Measurements from ENCODE around the gene PCSK2. TPM values are rescaled to one million over a fixed set of nuclear protein-coding genes. Genes with fewer than 3 reads are reported as not detected.

PCSK2 gene
- total RNA-seq, 3 donors from 2014 or later (not counting 1 experiment from before 2014, with no cell fraction given) = not detected

- ATAC-seq (no peak), DNase-seq (no peak)
- Histone ChIP-seq H3K9me3 (ENCODE audit: control insufficient read depth, insufficient read depth, low read length) (no peaks in the 10 kb centered on the region), H3K4me3 (ENCODE audit: low read length) (no peak overlapping the region), H3K27ac (ENCODE audit: low read length) (no peak overlapping the region), H3K4me1 (ENCODE audit: control insufficient read depth, insufficient read depth, low read length) (no peaks in the 10 kb centered on the region), H3K36me3 (ENCODE audit: control insufficient read depth, insufficient read depth, low read length) (no peaks in the 10 kb centered on the region), H3K27me3 (ENCODE audit: control insufficient read depth, insufficient read depth, low read length) (no peaks in the 10 kb centered on the region)
- peaks cover 0 to 3% of the 10 kb centered on the region in 2 donors for H3K27me3 Mint-ChIP-seq (ENCODE audit: low read depth in 2 of 2)
- no peak overlapping the region for H3K4me3 Mint-ChIP-seq
- no peaks in the 10 kb centered on the region for H3K36me3 Mint-ChIP-seq
- no peaks in the 10 kb centered on the region for H3K4me1 Mint-ChIP-seq
- peaks cover 0 to 5% of the 10 kb centered on the region in 2 donors for H3K9me3 Mint-ChIP-seq
- TF ChIP-seq, protein P1, sequence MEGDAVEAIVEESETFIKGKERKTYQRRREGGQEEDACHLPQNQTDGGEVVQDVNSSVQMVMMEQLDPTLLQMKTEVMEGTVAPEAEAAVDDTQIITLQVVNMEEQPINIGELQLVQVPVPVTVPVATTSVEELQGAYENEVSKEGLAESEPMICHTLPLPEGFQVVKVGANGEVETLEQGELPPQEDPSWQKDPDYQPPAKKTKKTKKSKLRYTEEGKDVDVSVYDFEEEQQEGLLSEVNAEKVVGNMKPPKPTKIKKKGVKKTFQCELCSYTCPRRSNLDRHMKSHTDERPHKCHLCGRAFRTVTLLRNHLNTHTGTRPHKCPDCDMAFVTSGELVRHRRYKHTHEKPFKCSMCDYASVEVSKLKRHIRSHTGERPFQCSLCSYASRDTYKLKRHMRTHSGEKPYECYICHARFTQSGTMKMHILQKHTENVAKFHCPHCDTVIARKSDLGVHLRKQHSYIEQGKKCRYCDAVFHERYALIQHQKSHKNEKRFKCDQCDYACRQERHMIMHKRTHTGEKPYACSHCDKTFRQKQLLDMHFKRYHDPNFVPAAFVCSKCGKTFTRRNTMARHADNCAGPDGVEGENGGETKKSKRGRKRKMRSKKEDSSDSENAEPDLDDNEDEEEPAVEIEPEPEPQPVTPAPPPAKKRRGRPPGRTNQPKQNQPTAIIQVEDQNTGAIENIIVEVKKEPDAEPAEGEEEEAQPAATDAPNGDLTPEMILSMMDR (IDR thresholded peaks at IDR 0.05) = no peak
- H3K27ac Mint-ChIP-seq = no peak overlapping the region
- intact Hi-C loops (cut with micrococcal nuclease) = no loop called here
- WGBS (ENCODE audit: insufficient coverage) = 0% methylated on average over 3 of the region's 3 CpGs
These were observed 35.9 kb downstream of the PCSK2 start for GRCh38 chr20:17262786-17263185.

- DNase-seq (no peak), ATAC-seq (no peak)
- H3K4me1 ChIP-seq (ENCODE audit: control insufficient read depth, insufficient read depth, low read length) = no peaks in the 10 kb centered on the region
- H3K27me3 ChIP-seq (ENCODE audit: control insufficient read depth, insufficient read depth, low read length) = no peaks in the 10 kb centered on the region
- TF ChIP-seq, protein P1 (IDR thresholded peaks at IDR 0.05) = no peak
- WGBS (ENCODE audit: insufficient coverage) = 92% methylated on average over 2 of the region's 3 CpGs
- H3K4me1 Mint-ChIP-seq = no peaks in the 10 kb centered on the region
- H3K4me3 Mint-ChIP-seq = no peak overlapping the region
- no peaks in the 10 kb centered on the region for H3K9me3 ChIP-seq (ENCODE audit: control insufficient read depth, insufficient read depth, low read length)
- no peak overlapping the region for H3K27ac ChIP-seq (ENCODE audit: low read length)
- H3K27ac Mint-ChIP-seq = no peak overlapping the region
- peaks cover 0 to 5% of the 10 kb centered on the region in 2 donors for H3K27me3 Mint-ChIP-seq (ENCODE audit: low read depth in 2 of 2)
- H3K36me3 Mint-ChIP-seq = no peaks in the 10 kb centered on the region
- peaks cover under 1 to 4% of the 10 kb centered on the region in 2 donors for H3K9me3 Mint-ChIP-seq
- intact Hi-C loops (cut with micrococcal nuclease) = no loop called here
- H3K36me3 ChIP-seq (ENCODE audit: control insufficient read depth, insufficient read depth, low read length) = no peaks in the 10 kb centered on the region
- H3K4me3 ChIP-seq (ENCODE audit: low read length) = no peak overlapping the region
These were observed 46.9 kb downstream of the PCSK2 start for GRCh38 chr20:17273717-17274116.

GRCh38 chr20:17276101-17276500, 49.3 kb downstream of the PCSK2 start:
- no peak for ATAC-seq
- H3K9me3 Mint-ChIP-seq = peaks cover 2 to 4% of the 10 kb centered on the region in 2 donors
- no peaks in the 10 kb centered on the region for H3K36me3 ChIP-seq (ENCODE audit: control insufficient read depth, insufficient read depth, low read length)
- TF ChIP-seq, protein P1 (IDR thresholded peaks at IDR 0.05) = no peak
- H3K4me1 Mint-ChIP-seq = no peaks in the 10 kb centered on the region
- no peaks in the 10 kb centered on the region for H3K27me3 ChIP-seq (ENCODE audit: control insufficient read depth, insufficient read depth, low read length)
- no peaks in the 10 kb centered on the region for H3K4me1 ChIP-seq (ENCODE audit: control insufficient read depth, insufficient read depth, low read length)
- H3K4me3 ChIP-seq (ENCODE audit: low read length) = no peak overlapping the region
- no peak overlapping the region for H3K4me3 Mint-ChIP-seq
- no peak for DNase-seq
- peaks cover 0 to 4% of the 10 kb centered on the region in 2 donors for H3K27me3 Mint-ChIP-seq (ENCODE audit: low read depth in 2 of 2)
- H3K27ac Mint-ChIP-seq = no peak overlapping the region
- intact Hi-C loops (cut with micrococcal nuclease) = no loop called here
- H3K36me3 Mint-ChIP-seq = no peaks in the 10 kb centered on the region
- no peak overlapping the region for H3K27ac ChIP-seq (ENCODE audit: low read length)
- no peaks in the 10 kb centered on the region for H3K9me3 ChIP-seq (ENCODE audit: control insufficient read depth, insufficient read depth, low read length)

DNA sequence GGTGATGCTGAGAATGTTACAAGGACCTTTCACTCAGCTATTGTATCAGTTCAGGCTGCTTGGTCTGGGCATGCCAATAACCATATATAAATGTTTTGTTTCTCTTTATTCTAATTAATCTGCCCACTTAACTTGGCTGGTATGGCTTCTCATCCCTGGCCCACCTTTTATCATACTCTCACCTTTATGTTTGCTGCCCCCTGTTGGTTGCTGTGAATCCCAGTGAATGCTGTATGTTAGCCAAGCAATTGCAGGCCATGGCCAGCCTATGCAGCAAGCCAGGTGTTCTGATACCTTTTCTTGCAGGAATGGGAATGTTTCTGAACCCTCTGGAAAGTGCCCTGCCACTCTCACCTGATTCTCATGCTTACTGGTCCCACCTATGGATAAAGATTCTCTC, 54.6 kb downstream of the PCSK2 start:
- no peak overlapping the region for H3K27ac ChIP-seq (ENCODE audit: low read length)
- Mint-ChIP-seq H3K27ac (no peak overlapping the region), H3K27me3 (ENCODE audit: low read depth in 2 of 2) (no peaks in the 10 kb centered on the region), H3K9me3 (peaks cover 2 to 4% of the 10 kb centered on the region in 2 donors), H3K36me3 (no peaks in the 10 kb centered on the region), H3K4me1 (no peaks in the 10 kb centered on the region), H3K4me3 (no peak overlapping the region)
- H3K36me3 ChIP-seq (ENCODE audit: control insufficient read depth, insufficient read depth, low read length) = no peaks in the 10 kb centered on the region
- DNase-seq = no peak
- H3K4me3 ChIP-seq (ENCODE audit: low read length) = no peak overlapping the region
- H3K9me3 ChIP-seq (ENCODE audit: control insufficient read depth, insufficient read depth, low read length) = no peaks in the 10 kb centered on the region
- no peaks in the 10 kb centered on the region for H3K27me3 ChIP-seq (ENCODE audit: control insufficient read depth, insufficient read depth, low read length)
- H3K4me1 ChIP-seq (ENCODE audit: control insufficient read depth, insufficient read depth, low read length) = no peaks in the 10 kb centered on the region
- TF ChIP-seq, protein P1 (IDR thresholded peaks at IDR 0.05) = no peak
- intact Hi-C loops (cut with micrococcal nuclease) = no loop called here
- ATAC-seq = no peak
